Gastrocnemius medialis (tissue), 4 donors: Measurements from ENCODE around the gene CYBA. TPM values are rescaled to one million over a fixed set of nuclear protein-coding genes. Genes with fewer than 3 reads are reported as not detected.

Experiments used
- ATAC-seq, 2 donors: fragments of 150-250 bp; one replicate each; pipeline ENCODE4 v1.9.1; 2016
- DNase-seq, 2 donors: peaks; one replicate each; pipeline ENCODE4 v3.0.0-alpha.2; 2019
- H3K27ac ChIP-seq, 4 donors: fragments of 200-600 bp; sonication (generic); 1 replicate in 1 of 4; 2 replicates in 3 of 4; pipeline ENCODE4 v1.5.1; 2016 to 2018; ENCODE audit warnings: mild to moderate bottlenecking in 2 of 4, moderate library complexity in 1 of 4
- H3K27me3 ChIP-seq, 3 donors: fragments of 200-600 bp; sonication (generic) in 2 of 3; 1 replicate in 1 of 3; 2 replicates in 2 of 3; pipeline versions ENCODE4 v1.5.1 to v1.6.0; 2016 to 2019; ENCODE audit warnings: mild to moderate bottlenecking in 1 of 3, moderate library complexity in 1 of 3
- H3K36me3 ChIP-seq, 2 donors: fragments of 200-600 bp; sonication (generic) in 1 of 2; one replicate each; pipeline ENCODE4 v1.5.1; 2017 to 2018
- H3K4me1 ChIP-seq, 2 donors: fragments of 200-600 bp; sonication (generic) in 1 of 2; one replicate each; pipeline ENCODE4 v1.5.1; 2016 to 2017; ENCODE audit warnings: mild to moderate bottlenecking in 2 of 2
- H3K4me3 ChIP-seq, 4 donors: fragments of 200-600 bp; sonication (generic) in 3 of 4; 1 replicate in 1 of 4; 2 replicates in 3 of 4; pipeline ENCODE4 v1.5.1; 2016 to 2019; ENCODE audit warnings: mild to moderate bottlenecking in 2 of 4
- H3K9me3 ChIP-seq, 3 donors: fragments of 200-600 bp; sonication (generic) in 2 of 3; 1 replicate in 1 of 3; 2 replicates in 2 of 3; pipeline ENCODE4 v1.5.1; 2016 to 2019
- POLR2A ChIP-seq, 2 donors: fragments of 450-650 bp; IDR thresholded peaks; one replicate each; pipeline ENCODE4 v1.6.1; 2017; ENCODE audit warnings: antibody characterized with exemption in 2 of 2, mild to moderate bottlenecking in 2 of 2, moderate library complexity in 2 of 2
- in situ Hi-C, 4 donors: fragments of 200-750 bp; cut with MboI; loops; one replicate each; pipeline versions ENCODE4 v1.15.0 to v1.8.0; 2017; ENCODE audit warnings: low sequenced_read_pairs in 4 of 4
- intact Hi-C: fragments of 100-400 bp; cut with DNase I; formaldehyde crosslinking; loops from one replicate; pipeline ENCODE4 v1.15.1; 2023; ENCODE audit warnings: low total_unique reads
- total RNA-seq, 4 donors: library from RNA; depleted of rRNA; stranded (reverse); fragments of >200 nt; gene quantifications; one replicate each; pipeline versions ENCODE4 v1.1.0 to v1.2.3, GENCODE V29; 2016
- TF ChIP-seq, protein P1 (sequence below), 5 experiments: fragments of 450-650 bp in 3 of 5; fragments of 200-600 bp in 2 of 5; sonication (generic) in 2 of 5; IDR thresholded peaks in 4 of 5; conservative IDR thresholded peaks in 1 of 5; 1 replicate in 4 of 5; 2 replicates in 1 of 5; pipeline ENCODE4 v1.5.1; 2016 to 2019; ENCODE audit warnings: antibody characterized with exemption in 5 of 5, mild to moderate bottlenecking in 3 of 5, moderate library complexity in 3 of 5

The CYBA gene
- total RNA-seq, 4 donors from 2014 or later: 5.1 to 33.2 (median 28.7) TPM

DNA sequence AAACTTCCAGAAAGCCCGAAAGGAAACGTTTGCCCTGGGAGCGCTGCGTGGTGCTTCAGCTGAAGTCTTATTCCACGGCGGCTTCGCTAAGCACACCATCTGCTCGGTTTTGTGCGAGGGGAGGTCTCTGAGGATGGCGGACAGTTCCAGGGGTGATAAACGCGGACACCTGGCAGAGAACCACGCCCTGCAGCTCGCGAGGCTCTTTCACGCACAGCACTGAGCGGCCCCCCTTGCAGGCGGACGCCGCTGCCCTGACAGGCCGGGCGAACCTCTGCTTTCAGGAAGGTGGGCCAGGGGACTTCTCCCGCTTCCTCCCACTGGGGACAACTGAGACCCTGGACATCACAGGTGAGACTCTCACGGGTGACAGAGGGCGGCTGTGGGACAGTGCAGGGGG, 8.3 kb upstream of the CYBA start:
- no peak overlapping the region for H3K27ac ChIP-seq
- H3K27me3 ChIP-seq: no peaks in the 10 kb centered on the region
- peaks cover 0 to 20% of the 10 kb centered on the region in 2 donors for H3K36me3 ChIP-seq
- ATAC-seq (no peak), DNase-seq (no peak)
- TF ChIP-seq, protein P1, sequence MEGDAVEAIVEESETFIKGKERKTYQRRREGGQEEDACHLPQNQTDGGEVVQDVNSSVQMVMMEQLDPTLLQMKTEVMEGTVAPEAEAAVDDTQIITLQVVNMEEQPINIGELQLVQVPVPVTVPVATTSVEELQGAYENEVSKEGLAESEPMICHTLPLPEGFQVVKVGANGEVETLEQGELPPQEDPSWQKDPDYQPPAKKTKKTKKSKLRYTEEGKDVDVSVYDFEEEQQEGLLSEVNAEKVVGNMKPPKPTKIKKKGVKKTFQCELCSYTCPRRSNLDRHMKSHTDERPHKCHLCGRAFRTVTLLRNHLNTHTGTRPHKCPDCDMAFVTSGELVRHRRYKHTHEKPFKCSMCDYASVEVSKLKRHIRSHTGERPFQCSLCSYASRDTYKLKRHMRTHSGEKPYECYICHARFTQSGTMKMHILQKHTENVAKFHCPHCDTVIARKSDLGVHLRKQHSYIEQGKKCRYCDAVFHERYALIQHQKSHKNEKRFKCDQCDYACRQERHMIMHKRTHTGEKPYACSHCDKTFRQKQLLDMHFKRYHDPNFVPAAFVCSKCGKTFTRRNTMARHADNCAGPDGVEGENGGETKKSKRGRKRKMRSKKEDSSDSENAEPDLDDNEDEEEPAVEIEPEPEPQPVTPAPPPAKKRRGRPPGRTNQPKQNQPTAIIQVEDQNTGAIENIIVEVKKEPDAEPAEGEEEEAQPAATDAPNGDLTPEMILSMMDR (IDR thresholded peaks at IDR 0.05 in 4 of 5, conservative IDR thresholded peaks at IDR 0.05 in 1 of 5): no peak
- no peak for TF ChIP-seq POLR2A (IDR thresholded peaks at IDR 0.05)
- H3K9me3 ChIP-seq: no peaks in the 10 kb centered on the region
- H3K4me1 ChIP-seq: peaks cover 10% of the 10 kb centered on the region in 2 donors
- no peak overlapping the region for H3K4me3 ChIP-seq
- intact Hi-C loops: no loop called here
- in situ Hi-C loops: no loop called here

DNA sequence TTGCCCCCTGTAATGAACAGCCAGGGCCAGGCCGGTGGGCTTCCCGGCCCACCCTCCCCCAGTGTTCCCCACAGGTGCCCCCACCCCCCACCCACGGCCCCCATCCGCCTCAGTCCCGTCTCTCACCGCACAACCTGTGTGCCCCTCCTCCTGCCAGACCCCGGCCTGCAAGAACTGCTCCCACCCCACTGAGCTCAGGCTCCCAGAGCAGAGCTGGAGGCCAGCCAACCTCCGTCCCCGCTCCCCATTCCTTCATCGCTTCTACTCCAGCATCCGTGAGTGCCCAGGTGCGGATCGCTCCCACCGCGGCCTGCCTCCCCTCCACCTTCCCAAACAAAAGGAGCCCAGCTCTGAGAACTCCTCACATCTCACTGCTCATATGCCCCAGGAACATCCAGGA, 7.9 kb upstream of the CYBA start:
- H3K9me3 ChIP-seq: no peaks in the 10 kb centered on the region
- in situ Hi-C loops (no loop called here), intact Hi-C loops (no loop called here)
- TF ChIP-seq POLR2A (IDR thresholded peaks at IDR 0.05): no peak
- TF ChIP-seq, protein P1 (IDR thresholded peaks at IDR 0.05 in 4 of 5, conservative IDR thresholded peaks at IDR 0.05 in 1 of 5): no peak
- no peak overlapping the region for H3K4me3 ChIP-seq
- no peak overlapping the region for H3K27ac ChIP-seq
- ATAC-seq (no peak), DNase-seq (no peak)
- no peaks in the 10 kb centered on the region for H3K27me3 ChIP-seq
- H3K4me1 ChIP-seq: peaks cover 5 to 6% of the 10 kb centered on the region in 2 donors
- H3K36me3 ChIP-seq: peaks cover 0 to 23% of the 10 kb centered on the region in 2 donors

DNA sequence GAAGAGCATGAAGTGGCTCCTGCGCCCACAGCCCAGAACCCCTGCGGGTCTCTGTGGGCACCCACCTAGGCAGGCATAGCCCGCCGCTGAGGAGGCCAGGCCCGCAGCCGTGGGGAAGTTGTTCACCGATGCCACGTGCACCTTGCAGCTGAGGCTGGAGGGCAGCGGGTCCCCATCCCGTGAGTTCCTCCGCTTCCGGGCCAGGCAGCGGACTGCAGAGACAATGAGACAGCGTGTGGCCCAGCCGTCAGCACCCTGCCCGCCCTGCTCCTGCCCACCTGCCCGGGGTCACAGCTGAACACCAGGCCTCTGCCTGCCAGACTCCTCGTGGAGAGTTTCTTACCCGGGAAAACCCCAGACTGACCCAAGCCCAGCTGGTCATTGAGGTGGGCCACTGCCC, 6.5 kb upstream of the CYBA start:
- Histone ChIP-seq H3K4me3 (no peak overlapping the region), H3K36me3 (peaks cover 0 to 29% of the 10 kb centered on the region in 2 donors), H3K27ac (no peak overlapping the region), H3K4me1 (peaks cover 5 to 6% of the 10 kb centered on the region in 2 donors), H3K9me3 (no peaks in the 10 kb centered on the region), H3K27me3 (no peaks in the 10 kb centered on the region)
- DNase-seq (no peak), ATAC-seq (no peak)
- in situ Hi-C loops (no loop called here), intact Hi-C loops (no loop called here)
- TF ChIP-seq, protein P1 (IDR thresholded peaks at IDR 0.05 in 4 of 5, conservative IDR thresholded peaks at IDR 0.05 in 1 of 5): no peak
- no peak for TF ChIP-seq POLR2A (IDR thresholded peaks at IDR 0.05)

DNA sequence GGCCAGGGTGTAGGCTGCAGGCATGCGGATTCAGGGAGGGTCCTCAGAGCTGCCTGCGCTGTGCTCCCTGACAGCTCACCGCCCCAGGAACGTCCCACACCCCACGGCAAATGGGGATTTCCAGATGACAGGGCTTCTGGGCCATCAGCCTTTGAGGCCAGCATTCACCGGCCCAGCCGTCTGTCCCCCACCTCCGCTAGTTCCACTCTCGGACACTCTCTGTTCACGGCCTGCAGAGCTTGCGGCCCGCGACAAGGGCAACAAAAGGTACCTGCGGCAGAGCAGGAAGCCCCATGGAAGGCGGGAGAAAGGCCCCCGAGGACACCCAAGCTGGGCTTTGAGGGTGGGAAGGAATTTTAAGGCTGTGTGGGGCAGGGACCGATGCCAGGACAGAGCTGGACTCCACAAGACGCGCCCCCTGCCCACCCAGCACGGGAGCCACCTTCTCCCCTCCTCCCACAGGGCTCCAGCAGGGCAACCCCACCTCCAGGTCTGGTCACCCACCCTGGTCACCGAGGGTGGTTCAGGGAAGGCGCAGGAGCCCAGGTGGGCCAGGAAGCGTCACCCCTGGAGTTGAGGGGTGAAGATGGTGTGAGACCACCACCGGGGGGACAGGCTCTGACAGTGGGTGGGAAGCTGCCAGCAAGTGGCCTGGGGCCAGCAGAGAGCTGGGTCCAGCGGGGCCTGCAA, 5.6 kb upstream of the CYBA start:
- H3K36me3 ChIP-seq: peaks cover 0 to 29% of the 10 kb centered on the region in 2 donors
- in situ Hi-C loops: no loop called here
- H3K27me3 ChIP-seq: no peaks in the 10 kb centered on the region

More for the DNA sequence above, 5.6 kb upstream of the CYBA start:
- intact Hi-C loops: no loop called here
- no peak for TF ChIP-seq POLR2A (IDR thresholded peaks at IDR 0.05)
- TF ChIP-seq, protein P1 (IDR thresholded peaks at IDR 0.05 in 4 of 5, conservative IDR thresholded peaks at IDR 0.05 in 1 of 5): no peak
- no peaks in the 10 kb centered on the region for H3K9me3 ChIP-seq
- no peak overlapping the region for H3K4me3 ChIP-seq
- no peak overlapping the region for H3K27ac ChIP-seq
- DNase-seq (no peak), ATAC-seq (no peak)
- peaks cover 3 to 5% of the 10 kb centered on the region in 2 donors for H3K4me1 ChIP-seq
